GM23338 (cell line): ENCODE measurements around the gene GAS2. TPM values are rescaled to one million over a fixed set of nuclear protein-coding genes. Genes with fewer than 3 reads are reported as not detected.

Source experiments
- ATAC-seq: fragments of 200-7000 bp; cut with Tn5 transposase; 3 replicates; pipeline ENCODE4 v1.9.1; 2020
- DNase-seq: peaks from one replicate; pipeline ENCODE4 v3.0.0-alpha.2; 2015; ENCODE audit warnings: low spot score
- H2AFZ ChIP-seq: fragments of 200-600 bp; sonication (generic); 2 replicates; pipeline ENCODE4 v1.8.0; 2016; ENCODE audit warnings: antibody characterized with exemption, mild to moderate bottlenecking, moderate library complexity
- H3F3A ChIP-seq: fragments of 200-600 bp; sonication (generic); replicated peaks from 2 replicates; pipeline ENCODE4 v1.8.0; 2017; ENCODE audit warnings: antibody characterized with exemption, mixed run types, low read depth
- H3K27ac ChIP-seq: fragments of 200-600 bp; sonication (generic); 2 replicates; pipeline ENCODE4 v1.6.1; 2016; ENCODE audit warnings: low read depth
- H3K27me3 ChIP-seq: fragments of 200-600 bp; sonication (generic); 2 replicates; pipeline ENCODE4 v1.8.0; 2016; ENCODE audit warnings: mild to moderate bottlenecking, mixed run types, moderate library complexity; ENCODE audit not compliant: insufficient read depth
- H3K36me3 ChIP-seq: fragments of 200-600 bp; sonication (generic); 2 replicates; pipeline ENCODE4 v1.8.0; 2016; ENCODE audit warnings: mild to moderate bottlenecking; ENCODE audit not compliant: insufficient read depth
- H3K4me1 ChIP-seq: fragments of 200-600 bp; sonication (generic); 2 replicates; pipeline ENCODE4 v1.8.0; 2016; ENCODE audit warnings: mild to moderate bottlenecking, moderate library complexity; ENCODE audit not compliant: insufficient read depth
- H3K4me2 ChIP-seq: fragments of 200-600 bp; sonication (generic); 2 replicates; pipeline ENCODE4 v1.7.1; 2017; ENCODE audit warnings: mixed run types
- H3K4me3 ChIP-seq: fragments of 200-600 bp; sonication (generic); 2 replicates; pipeline ENCODE4 v1.6.1; 2016; ENCODE audit warnings: mixed run types
- H3K79me2 ChIP-seq: fragments of 200-600 bp; sonication (generic); replicated peaks from 2 replicates; pipeline ENCODE4 v1.8.0; 2017; ENCODE audit warnings: mild to moderate bottlenecking; ENCODE audit not compliant: insufficient read depth
- H3K9me2 ChIP-seq: fragments of 200-600 bp; sonication (generic); 2 replicates; pipeline ENCODE4 v1.8.0; 2017; ENCODE audit not compliant: insufficient read depth
- H4K20me1 ChIP-seq: fragments of 200-600 bp; sonication (generic); replicated peaks from 2 replicates; pipeline ENCODE4 v1.8.0; 2017; ENCODE audit warnings: mild to moderate bottlenecking; ENCODE audit not compliant: insufficient read depth
- H3K27ac Mint-ChIP-seq: 2 replicates; pipeline ENCODE4 v1.8.0; 2020; ENCODE audit warnings: inconsistent platforms, mild to moderate bottlenecking, moderate library complexity, mixed read lengths
- H3K27me3 Mint-ChIP-seq: 3 replicates; pipeline ENCODE4 v1.8.0; 2022; ENCODE audit warnings: low read depth, mild to moderate bottlenecking, moderate library complexity, mixed read lengths, inconsistent platforms; ENCODE audit not compliant: insufficient read depth, poor library complexity
- H3K36me3 Mint-ChIP-seq: 3 replicates; pipeline ENCODE4 v1.8.0; 2021; ENCODE audit warnings: low read depth, mild to moderate bottlenecking, inconsistent platforms, moderate library complexity, mixed read lengths
- H3K4me1 Mint-ChIP-seq: 3 replicates; pipeline ENCODE4 v1.8.0; 2020; ENCODE audit warnings: mild to moderate bottlenecking, inconsistent platforms, mixed read lengths
- H3K4me3 Mint-ChIP-seq: 3 replicates; pipeline ENCODE4 v1.8.0; 2021; ENCODE audit warnings: moderate library complexity, mild to moderate bottlenecking, inconsistent platforms, mixed read lengths
- H3K9me3 Mint-ChIP-seq: 3 replicates; pipeline ENCODE4 v1.8.0; 2020; ENCODE audit warnings: moderate library complexity, mild to moderate bottlenecking, inconsistent platforms, mixed read lengths
- CREB1 ChIP-seq: fragments of 250-450 bp; sonication (Bioruptor Pico); IDR thresholded peaks from 2 replicates; pipeline ENCODE4 v1.5.0; 2020; ENCODE audit warnings: low read depth, mild to moderate bottlenecking, moderate library complexity
- EZH2 ChIP-seq: fragments of 200-600 bp; sonication (generic); IDR thresholded peaks from one replicate; pipeline ENCODE4 v1.8.0; 2017; ENCODE audit warnings: antibody characterized with exemption, mild to moderate bottlenecking, low read depth; ENCODE audit not compliant: unreplicated experiment
- EZH2phosphoT487 ChIP-seq: fragments of 200-600 bp; sonication (generic); IDR thresholded peaks from one replicate; pipeline ENCODE4 v1.8.1; 2018; ENCODE audit warnings: antibody characterized with exemption; ENCODE audit not compliant: unreplicated experiment
- JUNB ChIP-seq: IDR thresholded peaks from one replicate; pipeline ENCODE4 v1.6.1; 2016; ENCODE audit warnings: antibody characterized with exemption; ENCODE audit not compliant: unreplicated experiment
- NANOG ChIP-seq: IDR thresholded peaks from 2 replicates; pipeline ENCODE4 v1.6.1; 2016; ENCODE audit warnings: antibody characterized with exemption, borderline replicate concordance
- POLR2AphosphoS5 ChIP-seq: IDR thresholded peaks from 2 replicates; pipeline ENCODE4 v1.6.1; 2016; ENCODE audit warnings: antibody characterized with exemption, low read depth
- ZNF114 ChIP-seq: fragments of 250-450 bp; sonication (Bioruptor Pico); IDR thresholded peaks from 2 replicates; pipeline ENCODE4 v1.5.0; 2020; ENCODE audit warnings: mild to moderate bottlenecking, moderate library complexity
- ZNF331 ChIP-seq: fragments of 250-450 bp; sonication (Bioruptor Pico); IDR thresholded peaks from 2 replicates; pipeline ENCODE4 v1.5.0; 2020; ENCODE audit warnings: low read depth, mild to moderate bottlenecking, moderate library complexity
- polyA plus RNA-seq: library from polyadenylated mRNA; unstranded; fragments of >200 nt; fragmentation: Nextera tagmentation; extraction: Ambion mirVana; gene quantifications from 2 replicates; pipeline ENCODE4 v1.2.1, GENCODE V29; 2016
- total RNA-seq: library from RNA; depleted of rRNA; stranded (reverse); fragments of >200 nt; shearing (Covaris generic); gene quantifications from 2 replicates; pipeline ENCODE4 v1.2.3, GENCODE V29; 2014
- TF ChIP-seq, protein P1 (sequence below): IDR thresholded peaks from 2 replicates; pipeline ENCODE4 v1.6.1; 2016; ENCODE audit warnings: antibody characterized with exemption
- TF ChIP-seq, protein P2 (sequence below): fragments of 250-450 bp; sonication (Bioruptor Pico); IDR thresholded peaks from 2 replicates; pipeline ENCODE4 v1.5.0; 2020; ENCODE audit warnings: mild to moderate bottlenecking, moderate library complexity
- TF ChIP-seq, protein P3 (sequence below), 2 experiments: fragments of 200-600 bp in 1 of 2; sonication (generic) in 1 of 2; conservative IDR thresholded peaks; 2 replicates each; pipeline versions ENCODE4 v1.5.1 to v1.6.1; 2016 to 2017; ENCODE audit warnings: antibody characterized with exemption in 2 of 2, low read depth in 2 of 2, mild to moderate bottlenecking in 2 of 2, moderate library complexity in 1 of 2

Gene GAS2
- total and polyA plus RNA-seq, 2 experiments from 2014 or later, result 2.6 to 6.7 TPM

DNA sequence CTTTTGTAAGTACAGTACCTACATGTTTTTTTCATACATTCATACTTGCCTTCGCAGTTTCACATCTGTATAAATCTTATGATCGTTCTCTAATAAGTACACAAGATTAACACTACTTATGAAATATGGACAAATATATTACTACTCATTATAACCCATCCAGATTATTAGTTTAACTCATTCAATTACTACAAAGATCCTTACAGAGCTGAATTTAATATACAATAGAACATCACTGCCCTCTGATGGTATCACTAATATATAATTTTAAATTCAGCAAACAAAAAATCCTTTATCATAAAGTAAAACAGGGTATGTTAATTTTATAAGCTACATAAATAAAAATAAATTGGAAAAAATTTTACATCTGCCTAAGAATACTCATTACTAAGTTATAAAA, 155.8 kb downstream of the GAS2 start:
- Mint-ChIP-seq H3K9me3 (no peaks in the 10 kb centered on the region), H3K4me3 (no peak overlapping the region), H3K27ac (no peak overlapping the region), H3K4me1 (no peaks in the 10 kb centered on the region), H3K27me3 (no peaks in the 10 kb centered on the region), H3K36me3 (no peaks in the 10 kb centered on the region)
- Histone ChIP-seq H3K4me3 (no peak overlapping the region), H2AFZ (no peak overlapping the region), H3K79me2 (no peaks in the 10 kb centered on the region), H3K27me3 (no peaks in the 10 kb centered on the region), H4K20me1 (no peaks in the 10 kb centered on the region), H3K4me2 (no peak overlapping the region), H3K27ac (no peak overlapping the region), H3K9me2 (no peaks in the 10 kb centered on the region), H3K36me3 (no peaks in the 10 kb centered on the region), H3K4me1 (no peaks in the 10 kb centered on the region), H3F3A (no peaks in the 10 kb centered on the region)
- ATAC-seq (no peak), DNase-seq (no peak)
- TF ChIP-seq EZH2phosphoT487 (no peak), EZH2 (no peak), CREB1 (CRISPR knock-in tag) (no peak), POLR2AphosphoS5 (no peak)
- TF ChIP-seq, protein P1, sequence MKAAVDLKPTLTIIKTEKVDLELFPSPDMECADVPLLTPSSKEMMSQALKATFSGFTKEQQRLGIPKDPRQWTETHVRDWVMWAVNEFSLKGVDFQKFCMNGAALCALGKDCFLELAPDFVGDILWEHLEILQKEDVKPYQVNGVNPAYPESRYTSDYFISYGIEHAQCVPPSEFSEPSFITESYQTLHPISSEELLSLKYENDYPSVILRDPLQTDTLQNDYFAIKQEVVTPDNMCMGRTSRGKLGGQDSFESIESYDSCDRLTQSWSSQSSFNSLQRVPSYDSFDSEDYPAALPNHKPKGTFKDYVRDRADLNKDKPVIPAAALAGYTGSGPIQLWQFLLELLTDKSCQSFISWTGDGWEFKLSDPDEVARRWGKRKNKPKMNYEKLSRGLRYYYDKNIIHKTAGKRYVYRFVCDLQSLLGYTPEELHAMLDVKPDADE, result no peak

DNA sequence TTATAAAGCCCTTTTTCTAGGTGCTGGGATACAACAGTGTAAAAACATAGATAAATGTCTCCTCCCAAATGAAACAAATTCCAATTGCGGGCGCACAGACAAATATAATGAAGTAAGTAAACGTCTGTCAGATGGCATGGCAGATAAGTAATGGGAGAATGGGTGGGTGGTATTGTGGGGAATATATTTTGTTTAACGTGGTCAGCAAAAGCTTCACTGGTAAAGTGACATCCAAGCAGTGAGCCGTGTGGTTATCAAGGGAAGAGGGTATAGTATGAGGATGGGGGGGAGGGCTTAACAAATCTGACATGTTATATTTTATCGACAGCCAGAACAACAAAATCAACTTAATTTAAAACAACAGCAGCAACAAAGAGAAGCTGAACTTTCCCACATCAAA, 162.0 kb downstream of the GAS2 start:
- no peaks in the 10 kb centered on the region for H3K9me2 ChIP-seq

More for the DNA sequence above, 162.0 kb downstream of the GAS2 start:
- Histone ChIP-seq H3K27me3 (peaks cover 13% of the 10 kb centered on the region), H3K4me3 (peak overlapping the region; percentile 63), H3K27ac (no peak overlapping the region), H4K20me1 (no peaks in the 10 kb centered on the region), H3K36me3 (no peaks in the 10 kb centered on the region), H3K4me1 (peaks cover 12% of the 10 kb centered on the region; the same call in 1 of the 2 replicates), H3K4me2 (peak overlapping the region; percentile 82), H2AFZ (no peak overlapping the region), H3K79me2 (no peaks in the 10 kb centered on the region), H3F3A (no peaks in the 10 kb centered on the region)
- Mint-ChIP-seq H3K4me1 (peaks cover 16% of the 10 kb centered on the region), H3K9me3 (no peaks in the 10 kb centered on the region), H3K4me3 (peak overlapping the region; percentile 91), H3K27me3 (peaks cover 10% of the 10 kb centered on the region), H3K27ac (no peak overlapping the region), H3K36me3 (no peaks in the 10 kb centered on the region)
- TF ChIP-seq ZNF114 (CRISPR knock-in tag) (no peak), EZH2phosphoT487 (no peak), ZNF331 (no peak), NANOG (no peak), POLR2AphosphoS5 (no peak), EZH2 (no peak), JUNB (no peak)
- TF ChIP-seq, protein P1, result no peak
- TF ChIP-seq, protein P2, sequence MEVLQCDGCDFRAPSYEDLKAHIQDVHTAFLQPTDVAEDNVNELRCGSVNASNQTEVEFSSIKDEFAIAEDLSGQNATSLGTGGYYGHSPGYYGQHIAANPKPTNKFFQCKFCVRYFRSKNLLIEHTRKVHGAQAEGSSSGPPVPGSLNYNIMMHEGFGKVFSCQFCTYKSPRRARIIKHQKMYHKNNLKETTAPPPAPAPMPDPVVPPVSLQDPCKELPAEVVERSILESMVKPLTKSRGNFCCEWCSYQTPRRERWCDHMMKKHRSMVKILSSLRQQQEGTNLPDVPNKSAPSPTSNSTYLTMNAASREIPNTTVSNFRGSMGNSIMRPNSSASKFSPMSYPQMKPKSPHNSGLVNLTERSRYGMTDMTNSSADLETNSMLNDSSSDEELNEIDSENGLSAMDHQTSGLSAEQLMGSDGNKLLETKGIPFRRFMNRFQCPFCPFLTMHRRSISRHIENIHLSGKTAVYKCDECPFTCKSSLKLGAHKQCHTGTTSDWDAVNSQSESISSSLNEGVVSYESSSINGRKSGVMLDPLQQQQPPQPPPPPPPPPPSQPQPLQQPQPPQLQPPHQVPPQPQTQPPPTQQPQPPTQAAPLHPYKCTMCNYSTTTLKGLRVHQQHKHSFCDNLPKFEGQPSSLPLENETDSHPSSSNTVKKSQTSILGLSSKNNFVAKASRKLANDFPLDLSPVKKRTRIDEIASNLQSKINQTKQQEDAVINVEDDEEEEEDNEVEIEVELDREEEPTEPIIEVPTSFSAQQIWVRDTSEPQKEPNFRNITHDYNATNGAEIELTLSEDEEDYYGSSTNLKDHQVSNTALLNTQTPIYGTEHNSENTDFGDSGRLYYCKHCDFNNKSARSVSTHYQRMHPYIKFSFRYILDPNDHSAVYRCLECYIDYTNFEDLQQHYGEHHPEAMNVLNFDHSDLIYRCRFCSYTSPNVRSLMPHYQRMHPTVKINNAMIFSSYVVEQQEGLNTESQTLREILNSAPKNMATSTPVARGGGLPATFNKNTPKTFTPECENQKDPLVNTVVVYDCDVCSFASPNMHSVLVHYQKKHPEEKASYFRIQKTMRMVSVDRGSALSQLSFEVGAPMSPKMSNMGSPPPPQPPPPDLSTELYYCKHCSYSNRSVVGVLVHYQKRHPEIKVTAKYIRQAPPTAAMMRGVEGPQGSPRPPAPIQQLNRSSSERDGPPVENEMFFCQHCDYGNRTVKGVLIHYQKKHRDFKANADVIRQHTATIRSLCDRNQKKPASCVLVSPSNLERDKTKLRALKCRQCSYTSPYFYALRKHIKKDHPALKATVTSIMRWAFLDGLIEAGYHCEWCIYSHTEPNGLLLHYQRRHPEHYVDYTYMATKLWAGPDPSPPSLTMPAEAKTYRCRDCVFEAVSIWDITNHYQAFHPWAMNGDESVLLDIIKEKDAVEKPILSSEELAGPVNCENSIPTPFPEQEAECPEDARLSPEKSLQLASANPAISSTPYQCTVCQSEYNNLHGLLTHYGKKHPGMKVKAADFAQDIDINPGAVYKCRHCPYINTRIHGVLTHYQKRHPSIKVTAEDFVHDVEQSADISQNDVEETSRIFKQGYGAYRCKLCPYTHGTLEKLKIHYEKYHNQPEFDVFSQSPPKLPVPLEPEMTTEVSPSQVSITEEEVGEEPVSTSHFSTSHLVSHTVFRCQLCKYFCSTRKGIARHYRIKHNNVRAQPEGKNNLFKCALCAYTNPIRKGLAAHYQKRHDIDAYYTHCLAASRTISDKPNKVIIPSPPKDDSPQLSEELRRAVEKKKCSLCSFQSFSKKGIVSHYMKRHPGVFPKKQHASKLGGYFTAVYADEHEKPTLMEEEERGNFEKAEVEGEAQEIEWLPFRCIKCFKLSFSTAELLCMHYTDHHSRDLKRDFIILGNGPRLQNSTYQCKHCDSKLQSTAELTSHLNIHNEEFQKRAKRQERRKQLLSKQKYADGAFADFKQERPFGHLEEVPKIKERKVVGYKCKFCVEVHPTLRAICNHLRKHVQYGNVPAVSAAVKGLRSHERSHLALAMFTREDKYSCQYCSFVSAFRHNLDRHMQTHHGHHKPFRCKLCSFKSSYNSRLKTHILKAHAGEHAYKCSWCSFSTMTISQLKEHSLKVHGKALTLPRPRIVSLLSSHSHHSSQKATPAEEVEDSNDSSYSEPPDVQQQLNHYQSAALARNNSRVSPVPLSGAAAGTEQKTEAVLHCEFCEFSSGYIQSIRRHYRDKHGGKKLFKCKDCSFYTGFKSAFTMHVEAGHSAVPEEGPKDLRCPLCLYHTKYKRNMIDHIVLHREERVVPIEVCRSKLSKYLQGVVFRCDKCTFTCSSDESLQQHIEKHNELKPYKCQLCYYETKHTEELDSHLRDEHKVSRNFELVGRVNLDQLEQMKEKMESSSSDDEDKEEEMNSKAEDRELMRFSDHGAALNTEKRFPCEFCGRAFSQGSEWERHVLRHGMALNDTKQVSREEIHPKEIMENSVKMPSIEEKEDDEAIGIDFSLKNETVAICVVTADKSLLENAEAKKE (CRISPR knock-in tag), result no peak
- TF ChIP-seq, protein P3, sequence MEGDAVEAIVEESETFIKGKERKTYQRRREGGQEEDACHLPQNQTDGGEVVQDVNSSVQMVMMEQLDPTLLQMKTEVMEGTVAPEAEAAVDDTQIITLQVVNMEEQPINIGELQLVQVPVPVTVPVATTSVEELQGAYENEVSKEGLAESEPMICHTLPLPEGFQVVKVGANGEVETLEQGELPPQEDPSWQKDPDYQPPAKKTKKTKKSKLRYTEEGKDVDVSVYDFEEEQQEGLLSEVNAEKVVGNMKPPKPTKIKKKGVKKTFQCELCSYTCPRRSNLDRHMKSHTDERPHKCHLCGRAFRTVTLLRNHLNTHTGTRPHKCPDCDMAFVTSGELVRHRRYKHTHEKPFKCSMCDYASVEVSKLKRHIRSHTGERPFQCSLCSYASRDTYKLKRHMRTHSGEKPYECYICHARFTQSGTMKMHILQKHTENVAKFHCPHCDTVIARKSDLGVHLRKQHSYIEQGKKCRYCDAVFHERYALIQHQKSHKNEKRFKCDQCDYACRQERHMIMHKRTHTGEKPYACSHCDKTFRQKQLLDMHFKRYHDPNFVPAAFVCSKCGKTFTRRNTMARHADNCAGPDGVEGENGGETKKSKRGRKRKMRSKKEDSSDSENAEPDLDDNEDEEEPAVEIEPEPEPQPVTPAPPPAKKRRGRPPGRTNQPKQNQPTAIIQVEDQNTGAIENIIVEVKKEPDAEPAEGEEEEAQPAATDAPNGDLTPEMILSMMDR (conservative IDR thresholded peaks at IDR 0.05; ENCODE audit: low read depth in 2 of 2), result no peak
- ATAC-seq (no peak), DNase-seq (no peak)
